Neuronal stem cell (in vitro differentiated cells): ENCODE data around the gene TFAP2C. TPM values are rescaled to one million over a fixed set of nuclear protein-coding genes. Genes with fewer than 3 reads are reported as not detected.

Experiments
- DNase-seq: peaks from one replicate; pipeline ENCODE4 v3.0.0-alpha.2; 2013; ENCODE audit warnings: low spot score
- H2AFZ ChIP-seq: one replicate; pipeline ENCODE4 v1.6.1; 2013; ENCODE audit warnings: mild to moderate bottlenecking, low read length, inconsistent platforms
- H2AK5ac ChIP-seq: 2 replicates; pipeline ENCODE4 v1.6.1; 2013; ENCODE audit warnings: low read depth, mild to moderate bottlenecking, inconsistent platforms, low read length, moderate library complexity, mixed read lengths
- H2BK120ac ChIP-seq: 2 replicates; pipeline ENCODE4 v1.6.1; 2013; ENCODE audit warnings: low read depth, mild to moderate bottlenecking, inconsistent platforms, low read length, moderate library complexity, mixed read lengths
- H2BK12ac ChIP-seq: one replicate; pipeline ENCODE4 v1.6.1; 2013; ENCODE audit warnings: low read length, inconsistent platforms
- H2BK15ac ChIP-seq: 2 replicates; pipeline ENCODE4 v1.6.1; 2013; ENCODE audit warnings: mild to moderate bottlenecking, low read length, inconsistent platforms, mixed read lengths
- H2BK5ac ChIP-seq: one replicate; pipeline ENCODE4 v1.6.1; 2013; ENCODE audit warnings: inconsistent platforms, mild to moderate bottlenecking, low read length, moderate library complexity
- H3K14ac ChIP-seq: one replicate; pipeline ENCODE4 v1.6.1; 2013; ENCODE audit warnings: low read length, inconsistent platforms
- H3K18ac ChIP-seq: 2 replicates; pipeline ENCODE4 v1.6.1; 2013; ENCODE audit warnings: low read length, inconsistent platforms
- H3K23ac ChIP-seq: 2 replicates; pipeline ENCODE4 v1.6.1; 2013; ENCODE audit warnings: low read depth, mild to moderate bottlenecking, mixed read lengths, low read length, inconsistent platforms; ENCODE audit not compliant: poor library complexity
- H3K27ac ChIP-seq: replicated peaks from 3 replicates; pipeline ENCODE4 v1.5.1; 2013; ENCODE audit warnings: low read length, inconsistent platforms
- H3K27me3 ChIP-seq, 3 experiments: 2 replicates each; pipeline ENCODE4 v1.6.1; 2013; ENCODE audit warnings: low read length in 3 of 3, mild to moderate bottlenecking in 2 of 3, inconsistent platforms in 1 of 3, low read depth in 1 of 3, mixed read lengths in 1 of 3, moderate library complexity in 1 of 3; ENCODE audit not compliant: control insufficient read depth in 3 of 3, insufficient read depth in 3 of 3
- H3K36me3 ChIP-seq, 2 donors: replicated peaks in 1 of 2; 2 replicates each; pipeline ENCODE4 v1.6.1; 2013; ENCODE audit warnings: low read length in 2 of 2; ENCODE audit not compliant: control insufficient read depth in 2 of 2, insufficient read depth in 2 of 2
- H3K4ac ChIP-seq: 2 replicates; pipeline ENCODE4 v1.6.1; 2013; ENCODE audit warnings: inconsistent platforms, mild to moderate bottlenecking, low read length, moderate library complexity
- H3K4me1 ChIP-seq, 2 donors: 1 replicate in 1 of 2; 2 replicates in 1 of 2; pipeline ENCODE4 v1.6.1; 2013; ENCODE audit warnings: low read length in 2 of 2, low read depth in 1 of 2; ENCODE audit not compliant: control insufficient read depth in 2 of 2, insufficient read depth in 1 of 2
- H3K4me2 ChIP-seq: one replicate; pipeline ENCODE4 v1.6.1; 2013; ENCODE audit warnings: mild to moderate bottlenecking, low read length, inconsistent platforms; ENCODE audit not compliant: insufficient read depth, poor library complexity, severe bottlenecking
- H3K4me3 ChIP-seq, 2 donors: 2 replicates each; pipeline ENCODE4 v1.5.1; 2013; ENCODE audit warnings: low read length in 2 of 2, mild to moderate bottlenecking in 2 of 2, inconsistent platforms in 1 of 2, moderate library complexity in 1 of 2
- H3K79me1 ChIP-seq: one replicate; pipeline ENCODE4 v1.6.1; 2013; ENCODE audit warnings: low read depth, mild to moderate bottlenecking, inconsistent platforms, low read length, moderate library complexity
- H3K9ac ChIP-seq: one replicate; pipeline ENCODE4 v1.6.1; 2013; ENCODE audit warnings: mild to moderate bottlenecking, low read depth, low read length, inconsistent platforms; ENCODE audit not compliant: poor library complexity
- H3K9me3 ChIP-seq, 2 donors: replicated peaks in 1 of 2; 2 replicates each; pipeline versions ENCODE3 to v1.6.1; 2013; ENCODE audit warnings: low read length in 2 of 2, mild to moderate bottlenecking in 2 of 2, inconsistent platforms in 1 of 2, low read depth in 1 of 2, mixed read lengths in 1 of 2, moderate library complexity in 1 of 2; ENCODE audit not compliant: control insufficient read depth in 2 of 2, insufficient read depth in 1 of 2
- H4K8ac ChIP-seq: one replicate; pipeline ENCODE4 v1.6.1; 2013; ENCODE audit warnings: low read depth, mild to moderate bottlenecking, inconsistent platforms, low read length, moderate library complexity
- H4K91ac ChIP-seq: one replicate; pipeline ENCODE4 v1.6.1; 2013; ENCODE audit warnings: low read length, low read depth, mild to moderate bottlenecking, inconsistent platforms; ENCODE audit not compliant: poor library complexity
- WGBS, 2 donors: extraction: QIAGEN DNeasy Blood & Tissue Kit; methylation state at CpG; one replicate each; pipeline ENCODE4 v1.1.7; 2013; ENCODE audit warnings: missing lambda C conversion rate in 2 of 2, mixed read lengths in 1 of 2; ENCODE audit not compliant: insufficient read length in 2 of 2, insufficient replicate concordance in 1 of 2; ENCODE audit errors: extremely low coverage in 2 of 2; 5-methylcytosine and 5-hydroxymethylcytosine counted together
- small RNA-seq: library from polyadenylated mRNA; stranded (forward); fragments of <200 nt; extraction: miRNeasy Mini kit (QIAGEN cat#:217004); gene quantifications from one replicate; pipeline ENCODE3, GENCODE V24; 2013; ENCODE audit not compliant: insufficient read depth

The TFAP2C gene

GRCh38 chr20:56685879-56686278 is 56.8 kb downstream of the TFAP2C start:
- no peak overlapping the region for H2BK12ac ChIP-seq
- peak overlapping the region; percentile 68 for H2AK5ac ChIP-seq
- no CpG with 5 or more reads among the region's 16 CpGs for WGBS, 2 donors
- no peaks in the 10 kb centered on the region for H3K9me3 ChIP-seq
- H4K91ac ChIP-seq: no peak overlapping the region
- H2BK15ac ChIP-seq: no peak overlapping the region
- no peaks in the 10 kb centered on the region for H3K79me1 ChIP-seq
- no peak overlapping the region for H3K14ac ChIP-seq
- H4K8ac ChIP-seq: peak overlapping the region; percentile 43
- H2BK120ac ChIP-seq: no peak overlapping the region
- H3K23ac ChIP-seq: no peak overlapping the region
- H3K9ac ChIP-seq: no peak overlapping the region
- H3K4me3 ChIP-seq: no peak overlapping the region
- H3K18ac ChIP-seq: peak overlapping the region; percentile 59
- H3K4ac ChIP-seq: no peak overlapping the region
- no peak overlapping the region for H2BK5ac ChIP-seq
- peaks cover 0 to 2% (median 0%) of the 10 kb centered on the region in 3 experiments for H3K27me3 ChIP-seq
- no peak overlapping the region for H3K27ac ChIP-seq
- peaks cover 0 to 3% of the 10 kb centered on the region in 2 donors for H3K4me1 ChIP-seq
- H3K36me3 ChIP-seq: no peaks in the 10 kb centered on the region
- H2AFZ ChIP-seq: no peak overlapping the region
- H3K4me2 ChIP-seq: no peak overlapping the region
- no peak for DNase-seq

DNA sequence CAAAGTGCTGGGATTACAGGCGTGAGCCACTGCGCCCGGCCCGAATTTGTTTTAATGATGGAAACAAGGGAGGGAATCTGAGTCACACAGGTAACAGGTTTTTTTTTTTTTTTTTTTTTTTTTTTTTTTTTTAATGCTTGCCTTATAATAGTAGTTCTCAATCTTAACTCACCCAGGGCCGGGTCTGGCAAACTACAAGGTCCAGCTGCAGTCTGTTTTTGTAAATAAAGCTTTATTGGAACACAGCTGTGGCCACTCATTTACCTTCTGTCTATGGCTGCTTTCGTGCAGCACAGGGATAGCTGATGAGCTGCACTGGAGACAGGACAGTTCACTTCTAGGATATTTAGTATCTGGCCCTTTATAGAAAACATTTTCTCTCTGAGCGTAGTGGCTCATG is 58.0 kb downstream of the TFAP2C start:
- Histone ChIP-seq H4K91ac (no peak overlapping the region), H3K4me1 (peaks cover 0 to 3% of the 10 kb centered on the region in 2 donors)

GRCh38 chr20:56688106-56688505 is 59.0 kb downstream of the TFAP2C start:
- no CpG with 5 or more reads among the region's 6 CpGs for whole genome bisulfite sequencing, 2 donors
- Histone ChIP-seq H3K18ac (no peak overlapping the region), H3K23ac (no peak overlapping the region), H3K4ac (no peak overlapping the region), H3K9me3 (peaks cover 0 to under 1% of the 10 kb centered on the region in 2 donors), H2BK12ac (no peak overlapping the region), H3K36me3 (no peaks in the 10 kb centered on the region), H3K4me1 (peaks cover 0 to 3% of the 10 kb centered on the region in 2 donors), H3K9ac (peak overlapping the region; percentile 50), H2AK5ac (no peak overlapping the region), H2AFZ (no peak overlapping the region), H3K14ac (no peak overlapping the region), H3K4me3 (no peak overlapping the region), H2BK15ac (no peak overlapping the region), H4K91ac (no peak overlapping the region), H3K27ac (no peak overlapping the region), H2BK120ac (no peak overlapping the region), H3K79me1 (peaks cover 2% of the 10 kb centered on the region), H3K27me3 (peaks cover 0 to 2% (median 0%) of the 10 kb centered on the region in 3 experiments), H2BK5ac (no peak overlapping the region), H3K4me2 (no peak overlapping the region), H4K8ac (no peak overlapping the region)
- no peak for DNase-seq

More for the DNA sequence above, 58.0 kb downstream of the TFAP2C start:
- no peak overlapping the region for H3K9ac ChIP-seq
- H2BK15ac ChIP-seq: no peak overlapping the region
- no peak overlapping the region for H3K4me3 ChIP-seq
- DNase-seq: no peak
- no peak overlapping the region for H3K4ac ChIP-seq
- no CpG with 5 or more reads among the region's 7 CpGs for WGBS, 2 donors
- H4K8ac ChIP-seq: no peak overlapping the region
- H2BK5ac ChIP-seq: no peak overlapping the region
- H2AFZ ChIP-seq: no peak overlapping the region
- no peak overlapping the region for H3K14ac ChIP-seq
- no peaks in the 10 kb centered on the region for H3K79me1 ChIP-seq
- no peak overlapping the region for H3K27ac ChIP-seq
- H2BK120ac ChIP-seq: no peak overlapping the region
- H3K4me2 ChIP-seq: no peak overlapping the region
- no peaks in the 10 kb centered on the region for H3K9me3 ChIP-seq
- H2AK5ac ChIP-seq: no peak overlapping the region
- H3K18ac ChIP-seq: no peak overlapping the region
- peaks cover 0 to 2% (median 0%) of the 10 kb centered on the region in 3 experiments for H3K27me3 ChIP-seq
- no peaks in the 10 kb centered on the region for H3K36me3 ChIP-seq
- H3K23ac ChIP-seq: no peak overlapping the region
- H2BK12ac ChIP-seq: no peak overlapping the region

Small RNA genes within 50 kb of the gene (small RNA-seq; reads per million reads assigned to genes)
- gene RN7SL170P: not detected
- not detected for gene RNU6-1146P
